HCT116 (cell line): Measurements from ENCODE around the gene NEK1. TPM values are rescaled to one million over a fixed set of nuclear protein-coding genes. Genes with fewer than 3 reads are reported as not detected.

ENCODE experiments used
- ATAC-seq: fragments of 200-7000 bp; cut with Tn5 transposase; 2 replicates; pipeline ENCODE4 v1.9.1; 2020; ENCODE audit warnings: mild to moderate bottlenecking, moderate library complexity
- BruUV-seq: library from RNA; stranded (reverse); fragments of 400-500 nt; replicated peaks from 2 replicates; lab custom pipeline; 2021; lab: Mats Ljungman, UMichigan
- CTCF ChIA-PET: fragments of 300-600 bp; sonication (Branson Sonifier 250); formaldehyde crosslinking; loops from one replicate; lab custom pipeline; 2021; ENCODE audit warnings: antibody characterized with exemption; lab: Charles Lee
- POLR2A ChIA-PET: fragments of 300-600, 350-600 bp; sonication (Branson Sonifier 250); formaldehyde crosslinking; loops from one replicate; lab custom pipeline; 2021; ENCODE audit warnings: antibody characterized with exemption; lab: Charles Lee
- RAD21 ChIA-PET, 2 experiments: fragments of 300-600 bp; sonication (Branson Sonifier 250); formaldehyde crosslinking; loops; one replicate each; lab custom pipeline; 2023; ENCODE audit warnings: low total read pairs in 2 of 2; ENCODE audit not compliant: uncharacterized antibody in 2 of 2, unreplicated experiment in 2 of 2, low non-redundant PET in 1 of 2; lab: Charles Lee
- DNase-seq: peaks from one replicate; pipeline ENCODE4 v3.0.0-alpha.2; 2010; ENCODE audit warnings: low read depth, low spot score
- H2AFZ ChIP-seq: fragments of 200-600 bp; shearing (Covaris generic), sonication (generic); 2 replicates; pipeline ENCODE4 v1.6.1; 2017; ENCODE audit warnings: low read depth, mixed run types, mixed read lengths, antibody characterized with exemption, low read length; ENCODE audit not compliant: poor library complexity, severe bottlenecking
- H3K27ac ChIP-seq: 2 replicates; pipeline ENCODE4 v1.5.1; 2012; ENCODE audit warnings: low read depth, low read length
- H3K27me3 ChIP-seq: fragments of 200-600 bp; sonication (generic); 2 replicates; pipeline ENCODE4 v1.6.1; 2016; ENCODE audit warnings: mixed run types, low read length, mixed read lengths; ENCODE audit not compliant: insufficient read depth
- H3K36me3 ChIP-seq, 2 experiments: fragments of 200-500 bp in 1 of 2; fragments of 200-600 bp in 1 of 2; sonication (Bioruptor generic) in 1 of 2; sonication (generic) in 1 of 2; 2 replicates each; pipeline versions ENCODE4 v1.5.1 to v1.6.1; 2014 to 2016; ENCODE audit warnings: low read length in 2 of 2, inconsistent platforms in 1 of 2, mixed read lengths in 1 of 2, mixed run types in 1 of 2; ENCODE audit not compliant: insufficient read depth in 2 of 2, control insufficient read depth in 1 of 2
- H3K4me1 ChIP-seq, 2 experiments: fragments of 200-600 bp in 1 of 2; sonication (generic) in 1 of 2; 2 replicates each; pipeline versions ENCODE4 v1.5.1 to v1.6.1; 2012 to 2017; ENCODE audit warnings: low read length in 2 of 2, inconsistent platforms in 1 of 2, mild to moderate bottlenecking in 1 of 2, mixed read lengths in 1 of 2, mixed run types in 1 of 2, moderate library complexity in 1 of 2; ENCODE audit not compliant: insufficient read depth in 2 of 2, control insufficient read depth in 1 of 2
- H3K4me2 ChIP-seq: fragments of 200-600 bp; sonication (generic); 2 replicates; pipeline ENCODE4 v1.6.1; 2017; ENCODE audit warnings: mixed run types, low read length, mixed read lengths
- H3K4me3 ChIP-seq, 2 experiments: fragments of 200-600 bp in 1 of 2; sonication (generic) in 1 of 2; replicated peaks in 1 of 2; 2 replicates each; pipeline ENCODE4 v1.5.1; 2011 to 2016; ENCODE audit warnings: low read length in 2 of 2, control low read depth in 1 of 2, low read depth in 1 of 2, mild to moderate bottlenecking in 1 of 2, mixed read lengths in 1 of 2, mixed run types in 1 of 2
- H3K79me2 ChIP-seq: fragments of 200-600 bp; sonication (generic); 2 replicates; pipeline ENCODE4 v1.6.1; 2017; ENCODE audit warnings: mild to moderate bottlenecking, mixed run types, low read length, moderate library complexity, mixed read lengths; ENCODE audit not compliant: insufficient read depth
- H3K9ac ChIP-seq: fragments of 200-600 bp; sonication (generic); 2 replicates; pipeline ENCODE4 v1.6.1; 2016; ENCODE audit warnings: low read length, mixed read lengths
- H3K9me2 ChIP-seq: fragments of 200-600 bp; sonication (generic), shearing (Covaris generic); 2 replicates; pipeline ENCODE4 v1.6.1; 2017; ENCODE audit warnings: mixed run types, mild to moderate bottlenecking, moderate library complexity; ENCODE audit not compliant: insufficient read depth
- H3K9me3 ChIP-seq, 2 experiments: fragments of 200-500 bp in 1 of 2; fragments of 200-600 bp in 1 of 2; sonication (Bioruptor generic) in 1 of 2; sonication (generic) in 1 of 2; 2 replicates each; pipeline ENCODE4 v1.6.1; 2014 to 2017; ENCODE audit warnings: low read length in 2 of 2, mixed read lengths in 2 of 2, inconsistent platforms in 1 of 2, low read depth in 1 of 2, mild to moderate bottlenecking in 1 of 2, mixed run types in 1 of 2, moderate library complexity in 1 of 2; ENCODE audit not compliant: control insufficient read depth in 1 of 2, insufficient read depth in 1 of 2
- H4K20me1 ChIP-seq: fragments of 200-600 bp; sonication (generic), shearing (Covaris generic); 2 replicates; pipeline ENCODE4 v1.6.1; 2017; ENCODE audit warnings: mixed run types, mild to moderate bottlenecking, moderate library complexity; ENCODE audit not compliant: insufficient read depth
- ELF1 ChIP-seq: IDR thresholded peaks from 2 replicates; pipeline ENCODE4 v1.6.1; 2012; ENCODE audit warnings: low read depth, borderline replicate concordance
- EZH2 ChIP-seq: fragments of 200-600 bp; sonication (generic); IDR thresholded peaks from 2 replicates; pipeline ENCODE4 v1.6.1; 2017; ENCODE audit warnings: antibody characterized with exemption, mixed run types
- RAD21 ChIP-seq: IDR thresholded peaks from 2 replicates; pipeline ENCODE4 v1.6.1; 2012; ENCODE audit warnings: low read depth, mild to moderate bottlenecking
- SIN3A ChIP-seq: IDR thresholded peaks from 2 replicates; pipeline ENCODE4 v1.6.1; 2012; ENCODE audit warnings: low read depth
- SP1 ChIP-seq: IDR thresholded peaks from 2 replicates; pipeline ENCODE4 v1.6.1; 2012; ENCODE audit warnings: low read depth
- intact Hi-C: fragments of 100-400 bp; cut with micrococcal nuclease; formaldehyde crosslinking; loops from 2 replicates; pipeline ENCODE4 v1.10.0; 2022
- total RNA-seq: library from RNA; stranded (reverse); gene quantifications from one replicate; pipeline ENCODE4 v1.2.1, GENCODE V29; 2021; ENCODE audit not compliant: unreplicated experiment

The NEK1 gene
- total RNA-seq, 1 experiment from 2014 or later, result 13.3 TPM

GRCh38 chr4:169618986-169619385 is 6.6 kb upstream of the NEK1 start:
- no peaks in the 10 kb centered on the region; a peak in 1 of 4 replicates for H3K36me3 ChIP-seq
- ATAC-seq, result no peak
- no peak for TF ChIP-seq SP1
- no peak for TF ChIP-seq ELF1
- no peak for TF ChIP-seq EZH2
- TF ChIP-seq SIN3A, result no peak
- TF ChIP-seq, all 23 proteins: peak for 0
- H3K79me2 ChIP-seq, result peaks cover 36% of the 10 kb centered on the region
- RAD21 ChIA-PET, result no interaction called here
- DNase-seq, result no peak
- H4K20me1 ChIP-seq, result no peaks in the 10 kb centered on the region
- CTCF ChIA-PET, result no interaction called here
- H3K4me3 ChIP-seq, result peak overlapping the region; percentile 78 to 80
- peak overlapping the region; percentile 74 for H2AFZ ChIP-seq
- peak overlapping the region; percentile 99 for H3K4me2 ChIP-seq
- no peaks in the 10 kb centered on the region for H3K9me3 ChIP-seq
- no peaks in the 10 kb centered on the region for H3K9me2 ChIP-seq
- H3K27ac ChIP-seq, result peak overlapping the region; percentile 74; the same call in 1 of the 2 replicates
- H3K27me3 ChIP-seq, result no peaks in the 10 kb centered on the region
- peaks cover 10 to 29% of the 10 kb centered on the region in 2 experiments; a peak in 3 of 4 replicates for H3K4me1 ChIP-seq
- no TSS peak for BruUV-seq
- intact Hi-C loops, result loop anchor here (10.0 kb wide), 1 partner anchor 106 kb away; no protein-coding TSS in a partner anchor
- 0 out of 2 replicates have a peak overlapping the region, but pooled peaks have one; percentile 4 for H3K9ac ChIP-seq
- POLR2A ChIA-PET, result interaction anchor here (2.2 kb wide), 1 partner anchor 41 kb away, joined by 12 read pairs; no protein-coding TSS in a partner anchor

- ATAC-seq (no peak), DNase-seq (no peak)
- Histone ChIP-seq H3K9me2 (no peaks in the 10 kb centered on the region), H3K4me2 (no peak overlapping the region), H3K9me3 (no peaks in the 10 kb centered on the region), H3K27me3 (no peaks in the 10 kb centered on the region), H3K79me2 (peaks cover 29% of the 10 kb centered on the region), H3K9ac (no peak overlapping the region), H2AFZ (no peak overlapping the region), H3K27ac (no peak overlapping the region), H3K4me1 (peaks cover 15 to 32% of the 10 kb centered on the region in 2 experiments; a peak in 3 of 4 replicates), H3K4me3 (no peak overlapping the region), H3K36me3 (no peaks in the 10 kb centered on the region; a peak in 1 of 4 replicates), H4K20me1 (no peaks in the 10 kb centered on the region)
- no TSS peak for BruUV-seq
- intact Hi-C loops, result loop anchor here (10.0 kb wide), 1 partner anchor 107 kb away; no protein-coding TSS in a partner anchor
- ChIA-PET POLR2A (no interaction called here), CTCF (no interaction called here), RAD21 (no interaction called here)
- TF ChIP-seq RAD21, result no peak
- no peak for TF ChIP-seq SIN3A
Observed at GRCh38 chr4:169618286-169618685, 5.9 kb upstream of the NEK1 start.
